HEK293T (cell line): ENCODE measurements around the gene UTP20.

ENCODE experiments used
- ARNT ChIP-seq: fragments of 450-650 bp; IDR thresholded peaks from 2 replicates; pipeline ENCODE4 v1.6.1; 2017; ENCODE audit warnings: mild to moderate bottlenecking
- BHLHE40 ChIP-seq: fragments of 450-650 bp; IDR thresholded peaks from 2 replicates; pipeline ENCODE4 v1.6.1; 2016; ENCODE audit warnings: mild to moderate bottlenecking, moderate library complexity, borderline replicate concordance
- ELF4 ChIP-seq: fragments of 450-650 bp; IDR thresholded peaks from 2 replicates; pipeline ENCODE4 v1.6.1; 2017; ENCODE audit warnings: antibody characterized with exemption
- FOXM1 ChIP-seq: fragments of 450-650 bp; IDR thresholded peaks from 2 replicates; pipeline ENCODE4 v1.6.1; 2017; ENCODE audit warnings: mild to moderate bottlenecking, borderline replicate concordance
- HDGF ChIP-seq: fragments of 450-650 bp; IDR thresholded peaks from 2 replicates; pipeline ENCODE4 v1.6.1; 2017; ENCODE audit warnings: antibody characterized with exemption, borderline replicate concordance
- LEF1 ChIP-seq: fragments of 450-650 bp; IDR thresholded peaks from 2 replicates; pipeline ENCODE4 v1.6.1; 2017; ENCODE audit warnings: mild to moderate bottlenecking, borderline replicate concordance
- PKNOX1 ChIP-seq: fragments of 450-650 bp; IDR thresholded peaks from 2 replicates; pipeline ENCODE4 v1.6.1; 2016
- SP1 ChIP-seq: fragments of 450-650 bp; IDR thresholded peaks from 2 replicates; pipeline ENCODE4 v1.6.1; 2017
- SUZ12 ChIP-seq: fragments of 450-650 bp; IDR thresholded peaks from 2 replicates; pipeline ENCODE4 v1.6.1; 2016; ENCODE audit warnings: mild to moderate bottlenecking

DNA sequence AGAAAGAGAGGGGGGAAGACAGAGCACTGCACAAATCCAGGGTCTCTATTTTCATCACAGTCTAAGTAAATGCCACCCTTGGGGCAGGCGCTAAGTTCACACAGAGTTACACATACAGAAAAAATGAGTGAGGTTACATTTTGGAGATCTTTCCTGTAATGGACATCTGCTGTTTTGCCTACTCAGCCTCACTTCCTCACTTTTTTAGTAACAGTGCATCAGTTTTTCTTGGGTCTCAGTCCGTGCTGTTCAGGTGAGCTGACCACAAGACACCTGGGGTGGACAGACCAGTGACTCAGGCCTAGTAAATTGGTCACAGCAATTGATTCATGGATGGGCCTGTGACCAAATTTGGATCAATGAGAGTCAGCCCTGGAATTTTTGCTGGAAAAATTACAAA is 36.3 kb upstream of the UTP20 start:
- TF ChIP-seq SP1 (no peak), FOXM1 (no peak), HDGF (no peak), SUZ12 (no peak), LEF1 (no peak), ARNT (no peak), BHLHE40 (no peak), ELF4 (no peak), PKNOX1 (no peak)
